IMR-90 (cell line): ENCODE data around the gene SALL4. TPM values are rescaled to one million over a fixed set of nuclear protein-coding genes. Genes with fewer than 3 reads are reported as not detected.
"Not testable (repeated sequence)": the region's sequence is repeated elsewhere in the genome, so short reads cannot be mapped to it uniquely, and the experiment has no call there.

Source experiments
- ATAC-seq: fragments of 200-7000 bp; cut with Tn5 transposase; 2 replicates; pipeline ENCODE4 v1.9.1; 2020; ENCODE audit warnings: low read depth, mild to moderate bottlenecking, moderate library complexity
- BruUV-seq: library from RNA; stranded (reverse); fragments of 400-500 nt; replicated peaks from 2 replicates; lab custom pipeline; 2021; lab: Mats Ljungman, UMichigan
- CTCF ChIA-PET: fragments of 300-600 bp; formaldehyde crosslinking; extraction: SDS; loops from one replicate; lab custom pipeline; 2021; ENCODE audit warnings: antibody characterized with exemption; lab: Yijun Ruan, JAX
- POLR2A ChIA-PET: fragments of 300-600 bp; sonication (Branson Sonifier 250); formaldehyde crosslinking; loops from one replicate; lab custom pipeline; 2022; ENCODE audit warnings: antibody characterized with exemption; ENCODE audit not compliant: unreplicated experiment; lab: Charles Lee
- DNase-seq: peaks from one replicate; pipeline ENCODE4 v3.0.0; 2013
- H2AFZ ChIP-seq: replicated peaks from 2 replicates; pipeline ENCODE3; 2013; ENCODE audit warnings: low read length, mild to moderate bottlenecking; ENCODE audit not compliant: poor library complexity
- H2AK5ac ChIP-seq: 2 replicates; pipeline ENCODE4 v1.6.1; 2013; ENCODE audit warnings: low read depth, low read length, inconsistent platforms
- H2AK9ac ChIP-seq: replicated peaks from 2 replicates; pipeline ENCODE3; 2013; ENCODE audit warnings: mild to moderate bottlenecking, low read depth, low read length, moderate library complexity; ENCODE audit not compliant: poor library complexity
- H2BK120ac ChIP-seq: 2 replicates; pipeline ENCODE4 v1.6.1; 2013; ENCODE audit warnings: low read depth, low read length, inconsistent platforms
- H2BK15ac ChIP-seq: 3 replicates; pipeline ENCODE4 v1.6.1; 2013; ENCODE audit warnings: low read depth, low read length, inconsistent platforms
- H2BK20ac ChIP-seq: 2 replicates; pipeline ENCODE4 v1.6.1; 2013; ENCODE audit warnings: low read depth, mild to moderate bottlenecking, inconsistent platforms, low read length, moderate library complexity
- H2BK5ac ChIP-seq: 2 replicates; pipeline ENCODE4 v1.6.1; 2013; ENCODE audit warnings: mild to moderate bottlenecking, low read depth, low read length, inconsistent platforms; ENCODE audit not compliant: poor library complexity, severe bottlenecking
- H3K14ac ChIP-seq: replicated peaks from 2 replicates; pipeline ENCODE4 v1.6.1; 2013; ENCODE audit warnings: low read depth, low read length, inconsistent platforms
- H3K18ac ChIP-seq: 2 replicates; pipeline ENCODE4 v1.6.1; 2013; ENCODE audit warnings: low read depth, low read length, control low read depth
- H3K23ac ChIP-seq: 2 replicates; pipeline ENCODE4 v1.6.1; 2013; ENCODE audit warnings: low read depth, low read length, inconsistent platforms
- H3K27ac ChIP-seq: 2 replicates; pipeline ENCODE4 v1.5.1; 2013; ENCODE audit warnings: mild to moderate bottlenecking, control low read depth, low read length; ENCODE audit not compliant: insufficient read depth
- H3K27me3 ChIP-seq: 2 replicates; pipeline ENCODE4 v1.6.1; 2013; ENCODE audit warnings: low read length; ENCODE audit not compliant: control insufficient read depth, insufficient read depth
- H3K36me3 ChIP-seq: 2 replicates; pipeline ENCODE4 v1.6.1; 2013; ENCODE audit warnings: low read length, mixed read lengths; ENCODE audit not compliant: control insufficient read depth, insufficient read depth
- H3K4ac ChIP-seq: 2 replicates; pipeline ENCODE4 v1.6.1; 2013; ENCODE audit warnings: low read depth, low read length, inconsistent platforms
- H3K4me1 ChIP-seq: 2 replicates; pipeline ENCODE4 v1.6.1; 2013; ENCODE audit warnings: low read length, mixed read lengths; ENCODE audit not compliant: control insufficient read depth, insufficient read depth
- H3K4me2 ChIP-seq: 2 replicates; pipeline ENCODE4 v1.6.1; 2013; ENCODE audit warnings: low read depth, mild to moderate bottlenecking, control low read depth, low read length, moderate library complexity
- H3K4me3 ChIP-seq: 2 replicates; pipeline ENCODE4 v1.5.1; 2013; ENCODE audit warnings: low read depth, mild to moderate bottlenecking, control low read depth, low read length, moderate library complexity; ENCODE audit not compliant: insufficient read depth
- H3K56ac ChIP-seq: 2 replicates; pipeline ENCODE4 v1.6.1; 2013; ENCODE audit warnings: low read length, inconsistent platforms; ENCODE audit not compliant: insufficient read depth; ENCODE audit errors: extremely low read depth
- H3K79me1 ChIP-seq, 2 experiments: 2 replicates each; pipeline ENCODE4 v1.6.1; 2013; ENCODE audit warnings: low read length in 2 of 2, inconsistent platforms in 1 of 2, low read depth in 1 of 2
- H3K9ac ChIP-seq: 2 replicates; pipeline ENCODE4 v1.6.1; 2013; ENCODE audit warnings: low read depth, low read length, control low read depth
- H3K9me1 ChIP-seq: 2 replicates; pipeline ENCODE4 v1.6.1; 2013; ENCODE audit warnings: low read length, inconsistent platforms; ENCODE audit not compliant: insufficient read depth
- H3K9me3 ChIP-seq: 2 replicates; pipeline ENCODE4 v1.6.1; 2013; ENCODE audit warnings: low read length; ENCODE audit not compliant: control insufficient read depth, insufficient read depth
- H4K20me1 ChIP-seq: 2 replicates; pipeline ENCODE4 v1.6.1; 2013; ENCODE audit warnings: low read length, inconsistent platforms; ENCODE audit not compliant: insufficient read depth
- H4K5ac ChIP-seq: 2 replicates; pipeline ENCODE4 v1.6.1; 2013; ENCODE audit warnings: mild to moderate bottlenecking, low read depth, low read length, control low read depth
- H4K8ac ChIP-seq, 2 experiments: 2 replicates each; pipeline ENCODE4 v1.6.1; 2013; ENCODE audit warnings: low read depth in 2 of 2, low read length in 2 of 2, control low read depth in 1 of 2, inconsistent platforms in 1 of 2
- H4K91ac ChIP-seq: 2 replicates; pipeline ENCODE4 v1.6.1; 2013; ENCODE audit warnings: low read depth, low read length, inconsistent platforms; ENCODE audit not compliant: insufficient read depth
- WGBS, 2 experiments: methylation state at CpG; one replicate each; pipeline versions ENCODE4 v1.1.5 to v1.1.7; 2013; ENCODE audit warnings: missing lambda C conversion rate in 2 of 2; ENCODE audit not compliant: insufficient read length in 1 of 2; ENCODE audit errors: extremely low coverage in 2 of 2; 5-methylcytosine and 5-hydroxymethylcytosine counted together
- dilution Hi-C: fragments of 300-500 bp; cut with HindIII; formaldehyde crosslinking; loops from one replicate; pipeline ENCODE4 v1.14.3; 2018; ENCODE audit warnings: low sequenced_read_pairs; ENCODE audit not compliant: unreplicated experiment
- in situ Hi-C: fragments of 300-500 bp; cut with MboI; formaldehyde crosslinking; loops from 3 replicates; pipeline ENCODE4 v1.14.3; 2019; ENCODE audit warnings: low sequenced_read_pairs, inconsistent platforms, mixed read lengths
- intact Hi-C: fragments of 100-400 bp; cut with micrococcal nuclease; formaldehyde crosslinking; loops from 2 replicates; pipeline ENCODE4 v1.10.0; 2022
- polyA plus RNA-seq, 3 experiments: library from polyadenylated mRNA; depleted of rRNA; stranded (reverse); fragments of >200 nt; gene quantifications; 2 replicates each; pipeline ENCODE4 v1.2.3, GENCODE V29; 2012; ENCODE audit warnings: low replicate concordance in 1 of 3
- total RNA-seq: library from RNA; depleted of rRNA; stranded (reverse); fragments of >200 nt; gene quantifications from 2 replicates; pipeline ENCODE4 v1.2.3, GENCODE V29; 2012

The SALL4 gene
- total and polyA plus RNA-seq, 2 of the 4 experiments (the other 2 are of a cell fraction): not detected

DNA sequence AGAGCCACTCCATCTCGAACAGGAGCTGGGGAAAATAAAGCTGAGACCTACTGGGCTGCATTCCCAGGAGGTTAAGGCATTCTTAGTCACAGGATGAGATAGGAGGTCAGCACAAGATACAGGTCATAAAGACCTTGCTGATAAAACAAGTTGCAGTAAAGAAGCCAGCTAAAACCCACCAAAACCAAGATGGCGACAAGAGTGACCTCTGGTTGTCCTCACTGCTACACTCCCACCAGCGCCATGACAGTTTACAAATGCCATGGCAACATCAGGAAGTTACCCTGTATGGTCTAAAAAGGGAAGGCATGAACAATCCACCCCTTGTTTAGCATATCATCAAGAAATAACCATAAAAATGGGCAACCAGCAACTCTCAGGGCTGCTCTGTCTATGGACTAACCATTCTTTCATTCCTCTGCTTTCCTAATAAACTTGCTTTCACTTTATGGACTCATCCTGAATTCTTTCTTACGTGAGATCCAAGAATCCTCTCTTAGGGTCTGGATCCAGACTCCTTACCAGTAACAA, 24.0 kb downstream of the SALL4 start:
- in situ Hi-C loops, H2BK5ac ChIP-seq, BruUV-seq, CTCF ChIA-PET, H4K8ac ChIP-seq, H3K4ac ChIP-seq, H3K18ac ChIP-seq, dilution Hi-C loops, H4K91ac ChIP-seq, H2BK20ac ChIP-seq, H3K36me3 ChIP-seq, H2BK15ac ChIP-seq, POLR2A ChIA-PET, H2BK120ac ChIP-seq, intact Hi-C loops, H3K9me1 ChIP-seq, H2AK5ac ChIP-seq, H3K9ac ChIP-seq, H3K79me1 ChIP-seq, H4K5ac ChIP-seq, H3K4me2 ChIP-seq, ATAC-seq, H2AFZ ChIP-seq, H4K20me1 ChIP-seq, H3K9me3 ChIP-seq, H3K23ac ChIP-seq, H3K14ac ChIP-seq, H3K4me1 ChIP-seq, H3K56ac ChIP-seq, H3K4me3 ChIP-seq, H3K27ac ChIP-seq, DNase-seq, H2AK9ac ChIP-seq, H3K27me3 ChIP-seq: not testable (repeated sequence)
- WGBS, 2 experiments: no CpG with 5 or more reads among the region's 4 CpGs
